Ishikawa (cell line): ENCODE measurements around the gene KIAA0319L.

ENCODE experiments used
- CEBPB ChIP-seq: IDR thresholded peaks from 2 replicates; pipeline ENCODE4 v1.6.1; 2012
- CREB1 ChIP-seq: IDR thresholded peaks from 2 replicates; pipeline ENCODE4 v1.6.1; 2012; ENCODE audit warnings: low read depth
- EGR1 ChIP-seq: IDR thresholded peaks from 2 replicates; pipeline ENCODE4 v1.6.1; 2012
- EP300 ChIP-seq: IDR thresholded peaks from 2 replicates; pipeline ENCODE4 v1.6.1; 2012; ENCODE audit warnings: borderline replicate concordance
- FOXM1 ChIP-seq: IDR thresholded peaks from 2 replicates; pipeline ENCODE4 v1.6.1; 2012; ENCODE audit warnings: low read depth, borderline replicate concordance
- NFIC ChIP-seq: IDR thresholded peaks from 2 replicates; pipeline ENCODE4 v1.6.1; 2012
- RAD21 ChIP-seq: IDR thresholded peaks from 2 replicates; pipeline ENCODE4 v1.6.1; 2012; ENCODE audit warnings: low read depth
- TAF1 ChIP-seq: IDR thresholded peaks from 2 replicates; pipeline ENCODE4 v1.6.1; 2012; ENCODE audit warnings: low read depth, mild to moderate bottlenecking
- TCF12 ChIP-seq: IDR thresholded peaks from 2 replicates; pipeline ENCODE4 v1.6.1; 2012; ENCODE audit warnings: low read depth
- TEAD4 ChIP-seq: IDR thresholded peaks from 2 replicates; pipeline ENCODE4 v1.6.1; 2012
- YY1 ChIP-seq: IDR thresholded peaks from 2 replicates; pipeline ENCODE4 v1.6.1; 2012; ENCODE audit warnings: low read depth
- ZBTB7A ChIP-seq: IDR thresholded peaks from 2 replicates; pipeline ENCODE4 v1.6.1; 2012; ENCODE audit warnings: low read depth
- TF ChIP-seq, protein P1 (sequence below): IDR thresholded peaks from 2 replicates; pipeline ENCODE4 v1.6.1; 2012
- TF ChIP-seq, protein P2 (sequence below): IDR thresholded peaks from 2 replicates; pipeline ENCODE4 v1.6.1; 2012
- TF ChIP-seq, protein P3 (sequence below): IDR thresholded peaks from 2 replicates; pipeline ENCODE4 v1.6.1; 2012; ENCODE audit warnings: low read depth, mild to moderate bottlenecking

The KIAA0319L gene

GRCh38 chr1:35603468-35603867, 46.3 kb upstream of the KIAA0319L start:
- TF ChIP-seq CREB1 (no peak), TAF1 (no peak), EGR1 (no peak), CEBPB (no peak), TEAD4 (no peak), ZBTB7A (no peak), FOXM1 (no peak), NFIC (no peak), EP300 (no peak), TCF12 (no peak), RAD21 (no peak), YY1 (no peak)
- TF ChIP-seq, protein P1, sequence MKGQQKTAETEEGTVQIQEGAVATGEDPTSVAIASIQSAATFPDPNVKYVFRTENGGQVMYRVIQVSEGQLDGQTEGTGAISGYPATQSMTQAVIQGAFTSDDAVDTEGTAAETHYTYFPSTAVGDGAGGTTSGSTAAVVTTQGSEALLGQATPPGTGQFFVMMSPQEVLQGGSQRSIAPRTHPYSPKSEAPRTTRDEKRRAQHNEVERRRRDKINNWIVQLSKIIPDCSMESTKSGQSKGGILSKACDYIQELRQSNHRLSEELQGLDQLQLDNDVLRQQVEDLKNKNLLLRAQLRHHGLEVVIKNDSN, result no peak
- TF ChIP-seq, protein P2, sequence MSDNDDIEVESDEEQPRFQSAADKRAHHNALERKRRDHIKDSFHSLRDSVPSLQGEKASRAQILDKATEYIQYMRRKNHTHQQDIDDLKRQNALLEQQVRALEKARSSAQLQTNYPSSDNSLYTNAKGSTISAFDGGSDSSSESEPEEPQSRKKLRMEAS, result no peak
- TF ChIP-seq, protein P3, sequence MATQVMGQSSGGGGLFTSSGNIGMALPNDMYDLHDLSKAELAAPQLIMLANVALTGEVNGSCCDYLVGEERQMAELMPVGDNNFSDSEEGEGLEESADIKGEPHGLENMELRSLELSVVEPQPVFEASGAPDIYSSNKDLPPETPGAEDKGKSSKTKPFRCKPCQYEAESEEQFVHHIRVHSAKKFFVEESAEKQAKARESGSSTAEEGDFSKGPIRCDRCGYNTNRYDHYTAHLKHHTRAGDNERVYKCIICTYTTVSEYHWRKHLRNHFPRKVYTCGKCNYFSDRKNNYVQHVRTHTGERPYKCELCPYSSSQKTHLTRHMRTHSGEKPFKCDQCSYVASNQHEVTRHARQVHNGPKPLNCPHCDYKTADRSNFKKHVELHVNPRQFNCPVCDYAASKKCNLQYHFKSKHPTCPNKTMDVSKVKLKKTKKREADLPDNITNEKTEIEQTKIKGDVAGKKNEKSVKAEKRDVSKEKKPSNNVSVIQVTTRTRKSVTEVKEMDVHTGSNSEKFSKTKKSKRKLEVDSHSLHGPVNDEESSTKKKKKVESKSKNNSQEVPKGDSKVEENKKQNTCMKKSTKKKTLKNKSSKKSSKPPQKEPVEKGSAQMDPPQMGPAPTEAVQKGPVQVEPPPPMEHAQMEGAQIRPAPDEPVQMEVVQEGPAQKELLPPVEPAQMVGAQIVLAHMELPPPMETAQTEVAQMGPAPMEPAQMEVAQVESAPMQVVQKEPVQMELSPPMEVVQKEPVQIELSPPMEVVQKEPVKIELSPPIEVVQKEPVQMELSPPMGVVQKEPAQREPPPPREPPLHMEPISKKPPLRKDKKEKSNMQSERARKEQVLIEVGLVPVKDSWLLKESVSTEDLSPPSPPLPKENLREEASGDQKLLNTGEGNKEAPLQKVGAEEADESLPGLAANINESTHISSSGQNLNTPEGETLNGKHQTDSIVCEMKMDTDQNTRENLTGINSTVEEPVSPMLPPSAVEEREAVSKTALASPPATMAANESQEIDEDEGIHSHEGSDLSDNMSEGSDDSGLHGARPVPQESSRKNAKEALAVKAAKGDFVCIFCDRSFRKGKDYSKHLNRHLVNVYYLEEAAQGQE, result no peak

- no peak for TF ChIP-seq CREB1
These were observed 43.4 kb upstream of the KIAA0319L start for GRCh38 chr1:35600593-35600992.

GRCh38 chr1:35599411-35599810, 42.2 kb upstream of the KIAA0319L start:
- TF ChIP-seq CEBPB (no peak), RAD21 (no peak)

- TF ChIP-seq ZBTB7A (no peak), TAF1 (no peak), TEAD4 (no peak), YY1 (no peak), NFIC (no peak), EP300 (no peak), RAD21 (no peak), CEBPB (no peak), TCF12 (no peak), EGR1 (no peak), CREB1 (no peak), FOXM1 (no peak)
- TF ChIP-seq, protein P1, result no peak
- TF ChIP-seq, protein P3, result no peak
- TF ChIP-seq, protein P2, result no peak
These were observed 41.7 kb upstream of the KIAA0319L start for GRCh38 chr1:35598895-35599294.

GRCh38 chr1:35597870-35598269, 40.7 kb upstream of the KIAA0319L start:
- TF ChIP-seq YY1 (no peak), FOXM1 (no peak), CEBPB (no peak), TEAD4 (no peak), ZBTB7A (no peak), EGR1 (no peak), TAF1 (no peak), RAD21 (no peak), CREB1 (no peak), NFIC (no peak)
- TF ChIP-seq, protein P1, result no peak
- TF ChIP-seq, protein P3, result no peak
